ENCODE results near the gene SFT2D2. TPM values are rescaled to one million over a fixed set of nuclear protein-coding genes. Genes with fewer than 3 reads are reported as not detected.

SFT2D2 gene
- total and polyA plus RNA-seq, 4 donors: 5.9 to 70.3 (median 33.0) TPM

- DNase-seq (no peak), ATAC-seq (ENCODE audit: insufficient read depth, low FRiP score) (no peak)
- H3K9ac ChIP-seq (ENCODE audit: insufficient read depth in 1 of 2, low read length in 2 of 2): no peak overlapping the region
- H3K9me3 ChIP-seq (ENCODE audit: control insufficient read depth in 4 of 4, insufficient read depth in 3 of 4, low read length in 3 of 4): peaks cover 0 to 2% (median 0%) of the 10 kb centered on the region in 4 donors
- no peak for TF ChIP-seq CTCF (IDR thresholded peaks at IDR 0.05; ENCODE audit: control extremely low read depth, extremely low read depth)
- no peaks in the 10 kb centered on the region for H3K36me3 ChIP-seq (ENCODE audit: control insufficient read depth in 4 of 4, insufficient read depth in 4 of 4, low read length in 4 of 4)
- no peaks in the 10 kb centered on the region for H3K27me3 ChIP-seq (ENCODE audit: control insufficient read depth in 3 of 3, insufficient read depth in 3 of 3, low read length in 2 of 3)
- no peak overlapping the region for H3K4me3 ChIP-seq
- H3K27ac ChIP-seq (ENCODE audit: low read depth in 1 of 2, low read length in 1 of 2): no peak overlapping the region
- peaks cover 0 to 28% (median 12%) of the 10 kb centered on the region in 5 donors for H3K4me1 ChIP-seq (ENCODE audit: control insufficient read depth in 5 of 5, insufficient read depth in 5 of 5, low read length in 5 of 5)
These were observed 1.9 kb upstream of the SFT2D2 start for GRCh38 chr1:168223681-168224540.

GRCh38 chr1:168224991-168225390 is 813 bp upstream of the SFT2D2 start:
- no peaks in the 10 kb centered on the region for H3K27me3 ChIP-seq (ENCODE audit: control insufficient read depth in 3 of 3, insufficient read depth in 3 of 3, low read length in 2 of 3)
- no peak for DNase-seq
- H3K27ac ChIP-seq (ENCODE audit: low read depth in 1 of 2, low read length in 1 of 2): no peak overlapping the region
- peaks cover 0 to 29% (median 12%) of the 10 kb centered on the region in 5 donors for H3K4me1 ChIP-seq (ENCODE audit: control insufficient read depth in 5 of 5, insufficient read depth in 5 of 5, low read length in 5 of 5)
- no peak overlapping the region for H3K9ac ChIP-seq (ENCODE audit: insufficient read depth in 1 of 2, low read length in 2 of 2)
- TF ChIP-seq CTCF (IDR thresholded peaks at IDR 0.05; ENCODE audit: control extremely low read depth, extremely low read depth): no peak
- ATAC-seq (ENCODE audit: insufficient read depth, low FRiP score): no peak
- H3K4me3 ChIP-seq: no peak overlapping the region
- 90 to 94% methylated on average over 3 of the region's 3 CpGs for WGBS, 2 donors
- H3K36me3 ChIP-seq (ENCODE audit: control insufficient read depth in 4 of 4, insufficient read depth in 4 of 4, low read length in 4 of 4): peaks cover 0 to 6% (median 0%) of the 10 kb centered on the region in 4 donors
- peaks cover 0 to 2% (median 0%) of the 10 kb centered on the region in 4 donors for H3K9me3 ChIP-seq (ENCODE audit: control insufficient read depth in 4 of 4, insufficient read depth in 3 of 4, low read length in 3 of 4)

- no peak for TF ChIP-seq CTCF (IDR thresholded peaks at IDR 0.05; ENCODE audit: control extremely low read depth, extremely low read depth)
- H3K4me1 ChIP-seq (ENCODE audit: control insufficient read depth in 5 of 5, insufficient read depth in 5 of 5, low read length in 5 of 5): peaks cover 0 to 29% (median 18%) of the 10 kb centered on the region in 5 donors
- peak overlapping the region in 1 of 2 donors; percentile 54 for H3K27ac ChIP-seq (ENCODE audit: low read depth in 1 of 2, low read length in 1 of 2)
- ATAC-seq (ENCODE audit: insufficient read depth, low FRiP score): no peak
- peaks cover 0 to 2% (median 0%) of the 10 kb centered on the region in 4 donors for H3K9me3 ChIP-seq (ENCODE audit: control insufficient read depth in 4 of 4, insufficient read depth in 3 of 4, low read length in 3 of 4)
- 32 to 60% methylated on average over 7 of the region's 7 CpGs for WGBS, 2 donors
- H3K4me3 ChIP-seq: no peak overlapping the region
- H3K9ac ChIP-seq (ENCODE audit: insufficient read depth in 1 of 2, low read length in 2 of 2): peak overlapping the region in 1 of 2 donors; percentile 74
- H3K36me3 ChIP-seq (ENCODE audit: control insufficient read depth in 4 of 4, insufficient read depth in 4 of 4, low read length in 4 of 4): peaks cover 4 to 14% (median 6%) of the 10 kb centered on the region in 4 donors
- no peaks in the 10 kb centered on the region for H3K27me3 ChIP-seq (ENCODE audit: control insufficient read depth in 3 of 3, insufficient read depth in 3 of 3, low read length in 2 of 3)
- no peak for DNase-seq
These were observed 1.8 kb downstream of the SFT2D2 start for GRCh38 chr1:168227620-168228019.
